ENCODE data around the gene ST6GALNAC3. TPM values are rescaled to one million over a fixed set of nuclear protein-coding genes. Genes with fewer than 3 reads are reported as not detected.

Gene ST6GALNAC3
- total RNA-seq, 1 experiment from 2014 or later, result 2.2 TPM

- TF ChIP-seq REST (IDR thresholded peaks at IDR 0.05; ENCODE audit: low read depth), result no peak
- TF ChIP-seq CEBPB (IDR thresholded peaks at IDR 0.05; ENCODE audit: low read depth), result peak; percentile 90
- peak; percentile 72 for TF ChIP-seq FOSL1 (IDR thresholded peaks at IDR 0.05; ENCODE audit: low read depth)
- no peak for TF ChIP-seq EZH2phosphoT487 (IDR thresholded peaks at IDR 0.05; ENCODE audit: borderline replicate concordance)
- no peak for TF ChIP-seq ZNF274 (IDR thresholded peaks at IDR 0.05; ENCODE audit: low read depth, low read length)
- no peak for TF ChIP-seq EGR1 (IDR thresholded peaks at IDR 0.05; ENCODE audit: low read depth)
- 0 out of 2 replicates have a peak, but pooled peaks have one; percentile 57 for TF ChIP-seq SIN3A (IDR thresholded peaks at IDR 0.05; ENCODE audit: low read depth)
- no peak for TF ChIP-seq CBX3 (IDR thresholded peaks at IDR 0.05; ENCODE audit: low read depth)
- TF ChIP-seq CTCF (IDR thresholded peaks at IDR 0.05 in 2 of 3, conservative IDR thresholded peaks at IDR 0.05 in 1 of 3; ENCODE audit: borderline replicate concordance in 1 of 3, insufficient read depth in 1 of 3, low read depth in 2 of 3, low read length in 2 of 3), result no peak
Observed at GRCh38 chr1:76238094-76238628, 163.6 kb downstream of the ST6GALNAC3 start (continued).

Measured in HCT116 (cell line).